B cell (primary cell): ENCODE data around the gene IFNA1.

Experiments used
- EZH2 ChIP-seq: IDR thresholded peaks from 2 replicates; pipeline ENCODE4 v1.6.1; 2012; ENCODE audit warnings: borderline replicate concordance, low read depth, mild to moderate bottlenecking, moderate library complexity, low read length; ENCODE audit not compliant: insufficient read depth, poor library complexity, severe bottlenecking
- TF ChIP-seq, protein P1 (sequence below): fragments of 200-600 bp; IDR thresholded peaks from one replicate; pipeline ENCODE4 v1.8.0; 2022; ENCODE audit warnings: antibody characterized with exemption, mild to moderate bottlenecking

- TF ChIP-seq, protein P1, sequence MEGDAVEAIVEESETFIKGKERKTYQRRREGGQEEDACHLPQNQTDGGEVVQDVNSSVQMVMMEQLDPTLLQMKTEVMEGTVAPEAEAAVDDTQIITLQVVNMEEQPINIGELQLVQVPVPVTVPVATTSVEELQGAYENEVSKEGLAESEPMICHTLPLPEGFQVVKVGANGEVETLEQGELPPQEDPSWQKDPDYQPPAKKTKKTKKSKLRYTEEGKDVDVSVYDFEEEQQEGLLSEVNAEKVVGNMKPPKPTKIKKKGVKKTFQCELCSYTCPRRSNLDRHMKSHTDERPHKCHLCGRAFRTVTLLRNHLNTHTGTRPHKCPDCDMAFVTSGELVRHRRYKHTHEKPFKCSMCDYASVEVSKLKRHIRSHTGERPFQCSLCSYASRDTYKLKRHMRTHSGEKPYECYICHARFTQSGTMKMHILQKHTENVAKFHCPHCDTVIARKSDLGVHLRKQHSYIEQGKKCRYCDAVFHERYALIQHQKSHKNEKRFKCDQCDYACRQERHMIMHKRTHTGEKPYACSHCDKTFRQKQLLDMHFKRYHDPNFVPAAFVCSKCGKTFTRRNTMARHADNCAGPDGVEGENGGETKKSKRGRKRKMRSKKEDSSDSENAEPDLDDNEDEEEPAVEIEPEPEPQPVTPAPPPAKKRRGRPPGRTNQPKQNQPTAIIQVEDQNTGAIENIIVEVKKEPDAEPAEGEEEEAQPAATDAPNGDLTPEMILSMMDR, result no peak
- no peak for TF ChIP-seq EZH2
Observed at GRCh38 chr9:21473236-21473635, 33.0 kb downstream of the IFNA1 start.
